Measurements from ENCODE around the gene CAMK2G.

Gene CAMK2G

DNA sequence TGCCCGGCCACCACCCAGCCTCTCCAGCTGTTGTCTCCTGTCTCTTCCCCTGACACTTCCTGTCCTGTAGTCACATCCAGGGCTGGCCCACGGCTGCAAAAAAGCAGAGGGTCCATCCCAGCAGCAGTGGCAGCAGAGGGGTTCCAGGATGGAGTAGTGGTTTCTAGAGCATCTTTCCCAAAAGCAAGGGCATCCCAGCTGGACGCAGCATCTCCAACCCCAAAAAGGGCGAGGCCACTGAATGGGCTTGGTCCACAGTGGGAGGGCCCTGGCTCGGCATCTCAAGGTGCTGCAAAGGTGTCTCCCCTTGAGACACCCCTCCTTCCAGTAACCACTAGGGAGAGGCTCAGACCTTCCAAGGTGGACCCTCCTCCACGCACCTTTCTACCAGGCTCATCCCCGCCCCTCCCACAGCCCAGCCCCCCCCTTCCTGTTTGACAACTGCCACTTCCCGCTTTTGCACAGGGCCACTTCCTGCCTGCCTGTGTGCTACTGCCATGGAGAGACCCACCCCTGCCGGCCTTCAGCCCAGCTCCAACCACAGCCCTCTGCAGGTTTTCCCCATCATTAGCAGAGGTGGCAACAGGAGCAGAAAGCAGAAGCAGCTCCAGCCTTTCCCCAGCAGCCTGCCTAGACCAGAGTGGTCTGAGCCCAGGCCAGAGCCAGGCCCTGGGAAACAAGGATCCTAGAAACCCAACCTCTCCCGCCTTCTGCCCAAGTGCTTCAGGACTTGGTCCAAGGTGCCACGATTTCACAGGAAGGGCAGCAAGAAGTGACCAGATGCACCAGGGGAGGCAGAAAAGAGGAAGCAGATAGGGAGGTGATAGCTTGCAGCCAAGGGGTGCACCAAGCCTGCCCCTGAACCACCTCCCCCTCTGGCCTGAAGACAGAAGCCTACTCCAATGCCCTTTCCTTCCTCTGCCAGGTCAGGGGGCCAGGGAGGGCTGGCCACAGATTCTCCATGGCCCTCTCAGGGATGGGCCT lies 8.6 kb downstream of the CAMK2G start:
- DNase-seq (ENCODE audit: extremely low spot score, insufficient read length, low read depth): no peak
- FAIRE-seq: peak; percentile 94

DNA sequence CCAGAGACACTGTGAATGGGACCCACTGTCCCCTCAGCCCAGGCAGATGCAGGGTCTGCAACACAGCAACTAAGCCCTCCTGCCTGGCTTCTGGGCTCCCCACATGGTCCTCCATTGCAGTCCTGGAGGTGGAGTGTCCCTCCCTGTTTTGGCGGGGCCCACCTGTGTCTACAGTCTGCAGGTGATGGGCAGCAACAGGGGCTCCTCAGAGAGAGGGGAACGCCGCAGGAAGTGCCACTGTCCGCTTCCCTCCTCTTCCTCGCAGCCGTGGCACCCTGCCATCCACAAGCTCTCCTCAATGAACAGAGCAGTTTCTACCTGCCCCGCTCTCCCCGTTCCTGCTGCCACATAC lies 9.3 kb downstream of the CAMK2G start:
- no peak for FAIRE-seq
- no peak for DNase-seq (ENCODE audit: extremely low spot score, insufficient read length, low read depth)

DNA sequence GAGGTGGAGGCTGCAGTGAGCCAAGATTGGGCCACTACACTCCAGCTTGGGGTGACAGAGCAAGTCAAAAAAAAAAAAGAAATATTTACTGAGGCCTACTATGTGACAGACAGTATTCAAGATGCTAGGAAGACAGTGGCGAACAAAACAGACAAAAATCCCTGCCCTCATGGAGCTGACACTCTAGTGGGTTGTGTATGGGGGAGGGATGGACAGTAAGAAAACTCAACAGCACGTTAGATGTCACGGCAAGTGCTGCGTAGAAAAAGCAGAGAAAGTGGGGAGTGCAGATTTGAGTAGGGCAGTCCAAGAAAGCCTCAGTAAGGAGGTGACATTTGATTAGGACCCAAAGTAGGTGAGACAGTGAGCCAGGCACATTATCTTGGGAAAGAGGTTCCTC lies 10.1 kb downstream of the CAMK2G start:
- DNase-seq (ENCODE audit: extremely low spot score, insufficient read length, low read depth): no peak
- no peak for FAIRE-seq

DNA sequence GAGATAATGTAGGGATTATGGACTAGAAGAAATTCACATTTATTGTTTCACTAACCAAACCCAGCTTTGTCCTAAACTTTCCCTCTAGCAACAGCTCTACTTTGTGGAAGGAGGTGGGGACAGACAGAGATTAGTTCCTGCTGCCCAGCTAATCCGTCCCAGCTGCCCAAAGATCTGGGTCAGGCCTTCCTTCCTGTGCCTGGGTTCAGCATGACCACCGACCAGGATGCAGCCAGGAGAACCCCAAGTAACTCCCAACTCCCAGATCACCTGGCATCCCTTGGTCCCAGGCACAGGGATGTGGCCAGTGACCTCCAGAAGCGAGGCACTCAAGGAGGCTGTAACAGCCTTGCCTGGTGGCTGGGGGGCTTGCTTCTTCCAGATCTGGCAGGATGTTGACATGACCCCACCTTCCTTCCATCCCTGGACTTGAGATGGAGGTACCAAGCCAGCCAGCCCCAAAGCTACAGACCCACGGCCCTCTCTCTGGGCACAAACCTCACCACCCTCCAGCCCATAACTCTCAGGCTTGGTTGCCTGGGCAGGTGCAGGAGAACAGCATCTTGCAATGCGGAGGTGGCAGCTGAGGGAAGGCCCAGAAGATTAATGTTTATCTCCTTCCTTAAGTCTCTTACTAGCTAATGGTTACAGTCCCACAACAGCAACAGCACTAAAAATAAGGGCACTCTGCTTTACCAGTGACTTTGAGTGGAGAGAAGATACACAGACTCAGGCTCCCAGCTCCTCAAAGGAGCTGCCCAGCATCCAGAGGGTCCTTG lies 11.1 kb downstream of the CAMK2G start:
- FAIRE-seq (no peak), DNase-seq (ENCODE audit: extremely low spot score, insufficient read length, low read depth) (no peak)

DNA sequence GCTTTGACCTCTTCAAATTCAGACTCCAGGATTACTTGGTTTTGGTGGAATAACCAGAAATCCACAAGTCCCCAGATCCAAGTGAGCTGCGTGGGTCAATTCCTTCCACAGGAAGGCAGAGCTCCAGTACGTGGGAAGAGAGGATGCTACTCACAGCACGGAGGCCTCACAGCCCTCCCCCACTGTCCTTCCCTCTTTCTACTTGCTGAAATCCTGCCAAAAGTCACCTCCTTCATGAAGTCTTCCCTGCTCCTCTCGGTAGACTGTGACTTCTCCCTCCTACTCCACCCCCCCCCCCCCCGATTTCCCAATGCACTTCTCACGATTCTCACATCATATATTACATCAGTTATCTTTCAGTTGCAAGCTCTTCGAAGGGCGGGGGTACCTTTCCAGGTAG lies 12.3 kb downstream of the CAMK2G start:
- no peak for DNase-seq (ENCODE audit: extremely low spot score, insufficient read length, low read depth)
- FAIRE-seq: no peak

DNA sequence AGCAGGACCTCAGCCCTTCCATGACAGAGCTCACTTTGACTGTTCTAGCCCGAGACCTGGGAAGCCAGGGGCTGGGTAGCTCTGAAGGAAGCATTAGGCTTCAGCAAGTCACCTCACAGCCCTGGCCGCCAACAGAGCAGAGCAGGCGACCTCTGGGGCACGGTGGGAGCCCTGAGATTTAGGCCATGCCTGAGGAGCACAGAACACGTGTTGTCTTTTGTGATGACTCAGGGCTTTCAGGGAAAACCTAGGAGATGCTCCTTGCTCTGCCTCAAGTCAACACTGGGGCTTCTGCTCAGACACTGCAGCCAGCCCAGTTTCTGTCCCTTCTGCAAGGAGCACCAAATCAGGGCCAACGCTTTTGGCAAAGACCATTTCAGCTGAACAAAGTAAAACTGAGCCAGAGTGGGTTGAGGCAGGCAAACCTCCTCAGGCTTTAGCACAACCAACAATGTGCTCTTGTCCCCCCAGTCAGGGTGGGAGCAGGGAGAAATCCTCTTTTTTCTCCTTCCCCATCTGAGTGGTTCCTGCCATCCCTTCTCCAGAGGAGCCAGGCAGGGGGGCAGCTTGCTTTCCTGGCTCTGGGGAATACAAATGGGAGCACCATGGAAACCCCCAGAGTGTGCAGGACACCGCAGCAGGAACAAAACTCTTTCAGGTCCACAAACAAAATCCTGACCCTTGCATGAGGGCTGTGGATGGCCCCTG lies 14.4 kb downstream of the CAMK2G start:
- DNase-seq (ENCODE audit: extremely low spot score, insufficient read length, low read depth) (no peak), FAIRE-seq (no peak)

DNA sequence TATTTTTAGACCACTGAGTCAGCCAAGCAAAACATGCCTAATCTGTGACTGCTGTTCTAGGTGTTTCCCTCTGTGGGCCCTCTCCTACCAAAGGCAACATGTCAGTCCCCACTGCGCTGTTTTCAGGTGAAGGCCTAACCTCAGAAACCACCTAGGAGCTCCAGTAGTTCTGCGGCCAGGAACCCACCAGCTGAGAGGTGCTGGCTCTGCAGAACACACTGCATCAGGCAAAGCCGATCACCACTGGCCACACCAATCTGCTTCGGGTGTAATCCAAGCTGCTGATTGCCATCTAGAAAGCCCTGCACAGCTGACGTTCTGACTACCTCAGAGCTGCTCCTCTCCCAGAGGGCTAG lies 14.9 kb downstream of the CAMK2G start:
- FAIRE-seq (no peak), DNase-seq (ENCODE audit: extremely low spot score, insufficient read length, low read depth) (no peak)

DNA sequence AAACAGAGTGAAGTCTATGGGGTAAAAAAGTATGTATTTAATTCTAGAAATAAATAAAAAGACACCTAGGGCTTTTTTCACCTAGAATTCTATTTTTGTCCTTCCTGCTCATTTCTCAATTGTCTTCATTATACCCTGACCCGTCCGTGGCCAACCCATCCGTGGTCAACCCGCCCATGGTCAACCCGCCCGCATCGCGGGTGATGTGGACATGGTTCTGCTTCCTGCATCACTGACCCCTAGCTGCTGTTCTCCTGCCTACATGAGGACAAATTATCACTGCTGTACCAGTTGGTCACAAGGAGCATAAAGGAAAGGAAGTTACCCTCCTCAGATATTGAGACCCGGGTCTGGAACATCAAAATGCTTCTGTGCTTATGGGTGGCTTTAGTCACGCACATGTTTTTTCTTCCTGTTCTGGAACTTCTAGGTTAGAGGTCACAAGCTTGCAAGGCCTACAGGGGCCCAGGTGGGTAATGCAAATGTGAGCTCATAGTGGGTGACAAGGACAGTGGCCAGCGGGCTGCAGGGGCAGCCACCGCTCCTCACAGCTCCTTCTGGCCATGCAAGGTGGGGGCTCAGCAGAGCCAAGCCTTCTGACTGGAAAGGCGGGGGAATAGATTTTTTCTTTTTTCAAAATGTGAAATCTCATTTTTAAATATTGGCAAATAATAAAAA lies 15.5 kb downstream of the CAMK2G start:
- DNase-seq (ENCODE audit: extremely low spot score, insufficient read length, low read depth): no peak
- FAIRE-seq: no peak

DNA sequence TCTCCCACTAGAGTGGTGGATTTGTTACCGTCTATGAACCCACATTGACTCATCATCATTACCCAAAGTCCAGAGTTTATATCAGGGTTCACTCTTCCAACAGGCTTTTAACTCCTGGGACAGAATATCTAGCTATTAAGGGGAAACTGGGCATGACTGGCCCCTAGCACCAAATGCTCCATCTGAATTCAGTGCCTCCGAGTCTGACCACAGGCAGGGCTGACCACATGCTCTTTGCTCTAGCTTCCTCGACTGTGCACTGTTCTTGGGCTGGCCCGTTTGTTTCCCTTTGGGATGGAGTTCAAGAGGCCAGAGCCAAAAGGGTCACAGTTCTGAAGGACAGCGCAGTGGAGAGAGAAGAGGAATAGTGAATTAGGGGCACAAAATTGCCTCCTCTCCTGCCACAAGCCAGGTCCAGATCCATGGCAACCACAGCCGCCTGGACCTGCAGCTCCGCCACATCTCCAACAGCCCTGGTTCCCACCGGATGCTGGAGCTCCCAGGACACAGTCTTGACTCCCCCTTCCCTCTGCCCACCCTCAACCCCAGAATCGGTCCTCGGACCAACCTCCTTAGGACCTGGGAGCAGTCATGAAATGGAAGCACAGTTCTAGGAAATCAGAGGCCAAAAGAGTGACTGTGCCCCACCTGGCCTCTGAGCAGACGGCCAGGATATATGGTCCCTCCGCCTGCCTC lies 16.2 kb downstream of the CAMK2G start:
- DNase-seq (ENCODE audit: extremely low spot score, insufficient read length, low read depth) (no peak), FAIRE-seq (no peak)

DNA sequence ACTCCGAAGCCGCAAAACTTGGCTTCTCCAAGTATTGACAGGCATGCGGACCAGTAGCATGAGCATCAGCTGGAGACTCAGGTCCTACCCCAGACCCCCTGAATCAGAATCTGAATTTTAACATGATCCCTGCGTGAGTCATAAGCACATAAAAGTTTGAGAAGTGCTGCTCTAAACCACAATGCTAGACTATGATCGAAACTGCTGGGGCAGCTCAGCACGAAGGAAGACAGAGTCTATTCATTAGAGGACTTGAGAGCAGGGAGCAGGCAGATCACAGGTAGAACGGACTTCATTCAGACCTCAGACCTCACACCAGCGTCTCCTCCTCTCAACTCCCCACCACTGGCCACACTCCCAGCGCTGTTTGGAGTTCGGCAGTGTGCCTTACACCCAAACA lies 16.9 kb downstream of the CAMK2G start:
- FAIRE-seq (no peak), DNase-seq (ENCODE audit: extremely low spot score, insufficient read length, low read depth) (no peak)

DNA sequence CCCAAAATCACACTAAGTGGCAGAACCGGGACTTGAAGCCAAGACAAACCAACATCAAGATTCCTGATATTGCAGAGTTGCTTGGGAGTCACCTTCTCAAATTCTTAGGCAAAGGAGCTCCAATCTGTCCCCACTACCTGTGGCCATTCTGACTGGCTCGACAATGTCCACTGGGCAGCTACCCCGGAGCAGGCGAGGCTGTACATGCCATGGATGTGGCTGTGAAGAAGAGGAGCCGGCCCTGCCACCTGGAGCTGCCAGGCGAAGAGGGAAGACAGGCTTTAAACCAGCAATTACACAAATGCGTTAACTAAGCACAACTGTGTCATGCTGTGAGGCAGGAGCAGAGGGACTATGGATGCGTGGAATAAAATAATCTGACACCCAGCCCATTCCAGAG lies 18.1 kb downstream of the CAMK2G start:
- DNase-seq (ENCODE audit: extremely low spot score, insufficient read length, low read depth) (no peak), FAIRE-seq (no peak)

DNA sequence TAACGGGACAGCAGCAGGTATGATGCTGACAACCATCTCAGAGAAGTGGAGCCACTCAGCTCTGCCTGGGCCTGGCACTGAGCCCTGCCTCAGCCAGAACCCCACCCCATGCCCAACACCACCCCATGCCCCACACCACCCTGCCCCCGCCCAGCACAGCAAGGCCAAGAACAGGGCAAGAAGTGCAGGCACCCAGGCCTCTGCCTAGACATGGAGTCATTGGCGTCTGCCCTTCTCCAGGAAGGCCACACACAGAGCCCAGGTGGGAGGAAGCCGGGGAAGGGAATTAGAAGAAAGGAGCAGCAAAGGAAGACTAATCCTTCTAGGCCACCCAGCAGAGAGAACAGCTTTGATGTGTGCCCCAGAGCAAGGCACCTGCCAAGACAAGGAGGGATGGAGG lies 18.9 kb downstream of the CAMK2G start:
- DNase-seq (ENCODE audit: extremely low spot score, insufficient read length, low read depth) (no peak), FAIRE-seq (no peak)

DNA sequence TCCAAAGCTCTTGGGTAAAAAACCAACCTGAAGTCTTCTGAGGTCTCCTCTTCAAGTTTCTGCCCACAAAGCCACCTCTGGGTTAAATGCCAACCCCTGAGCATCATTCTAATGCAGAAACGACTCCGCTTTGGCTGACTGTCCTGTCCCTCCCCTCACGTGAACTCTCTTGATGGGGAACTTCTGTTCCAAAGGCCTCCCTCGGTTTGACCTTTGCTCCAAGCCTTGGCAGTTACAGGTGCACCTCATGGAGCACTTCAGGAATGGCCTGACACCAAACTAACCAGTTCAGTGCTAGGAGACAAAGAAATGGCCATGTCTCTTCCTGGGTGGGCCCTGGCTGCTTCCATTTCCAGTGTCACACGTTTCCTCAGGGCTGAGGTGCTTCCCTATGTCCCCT lies 20.0 kb downstream of the CAMK2G start:
- no peak for DNase-seq (ENCODE audit: extremely low spot score, insufficient read length, low read depth)
- FAIRE-seq: no peak

DNA sequence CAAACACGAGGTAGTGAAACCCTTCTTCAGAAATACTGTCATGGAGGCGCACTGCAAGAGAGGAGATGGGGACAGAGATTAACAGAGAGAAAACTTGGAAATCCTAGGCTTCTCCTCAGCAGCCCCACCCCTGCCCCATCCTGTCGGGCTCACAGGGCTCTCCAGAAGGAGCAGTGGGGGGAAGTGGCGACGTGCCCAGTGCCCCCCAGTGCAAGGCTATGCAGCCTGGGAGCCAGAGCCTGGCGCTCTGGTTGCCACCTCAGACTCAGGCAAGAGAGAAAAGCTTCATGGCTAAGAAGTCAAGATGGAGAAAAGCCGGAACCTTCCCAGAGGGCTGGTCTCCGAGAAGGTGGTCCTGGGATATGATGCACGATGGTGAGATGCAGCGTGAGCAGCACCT lies 21.2 kb downstream of the CAMK2G start:
- FAIRE-seq (no peak), DNase-seq (ENCODE audit: extremely low spot score, insufficient read length, low read depth) (no peak)

DNA sequence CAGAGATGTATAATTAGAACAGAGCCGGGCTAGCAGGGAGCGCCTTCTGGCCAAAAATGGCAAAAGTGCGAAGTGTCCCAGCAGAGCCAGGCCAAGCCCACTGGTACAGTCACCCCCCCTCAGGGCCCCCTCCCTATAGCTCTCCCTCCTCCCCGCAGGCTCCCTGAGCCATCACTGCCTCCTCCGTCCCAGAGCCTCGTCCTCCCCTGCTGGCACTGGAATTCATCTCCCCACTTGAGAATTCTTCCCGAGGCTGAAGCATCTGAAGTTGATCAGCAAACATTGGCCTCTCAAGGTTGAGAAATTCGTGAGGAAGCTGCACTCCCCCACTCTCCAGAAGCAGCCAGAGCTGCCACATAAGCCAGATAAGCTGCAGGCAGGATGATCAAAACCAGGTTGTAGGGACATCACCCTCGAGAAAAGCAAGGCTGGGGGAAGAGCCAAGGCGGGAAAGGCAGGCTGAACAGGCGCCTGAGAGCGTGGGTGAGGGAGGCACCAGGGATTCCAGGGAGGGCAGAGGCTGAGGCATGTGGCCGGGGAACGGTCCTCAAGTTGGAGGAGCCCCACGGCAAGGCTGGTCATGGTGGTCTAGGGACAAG lies 23.4 kb downstream of the CAMK2G start:
- no peak for DNase-seq (ENCODE audit: extremely low spot score, insufficient read length, low read depth)
- no peak for FAIRE-seq

DNA sequence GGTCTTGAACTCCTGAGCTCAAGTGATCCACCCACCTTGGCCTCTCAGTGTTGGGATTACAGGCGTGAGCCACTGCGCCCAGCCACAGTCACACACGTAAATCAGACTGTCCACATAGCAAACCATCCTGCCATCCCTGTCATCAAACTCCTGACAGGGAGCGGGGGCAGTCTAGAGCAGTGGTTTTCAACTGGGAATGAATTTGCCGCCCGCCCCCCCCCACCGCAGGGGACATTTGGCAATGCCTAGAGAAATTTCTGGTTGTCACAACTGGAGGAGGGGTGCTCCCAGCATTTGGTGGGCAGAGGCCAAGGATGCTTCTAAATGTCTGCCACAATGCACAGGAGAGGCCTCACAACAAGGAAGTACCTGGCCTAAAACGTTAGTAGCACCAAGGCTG lies 24.1 kb downstream of the CAMK2G start:
- DNase-seq (ENCODE audit: extremely low spot score, insufficient read length, low read depth): no peak
- no peak for FAIRE-seq

DNA sequence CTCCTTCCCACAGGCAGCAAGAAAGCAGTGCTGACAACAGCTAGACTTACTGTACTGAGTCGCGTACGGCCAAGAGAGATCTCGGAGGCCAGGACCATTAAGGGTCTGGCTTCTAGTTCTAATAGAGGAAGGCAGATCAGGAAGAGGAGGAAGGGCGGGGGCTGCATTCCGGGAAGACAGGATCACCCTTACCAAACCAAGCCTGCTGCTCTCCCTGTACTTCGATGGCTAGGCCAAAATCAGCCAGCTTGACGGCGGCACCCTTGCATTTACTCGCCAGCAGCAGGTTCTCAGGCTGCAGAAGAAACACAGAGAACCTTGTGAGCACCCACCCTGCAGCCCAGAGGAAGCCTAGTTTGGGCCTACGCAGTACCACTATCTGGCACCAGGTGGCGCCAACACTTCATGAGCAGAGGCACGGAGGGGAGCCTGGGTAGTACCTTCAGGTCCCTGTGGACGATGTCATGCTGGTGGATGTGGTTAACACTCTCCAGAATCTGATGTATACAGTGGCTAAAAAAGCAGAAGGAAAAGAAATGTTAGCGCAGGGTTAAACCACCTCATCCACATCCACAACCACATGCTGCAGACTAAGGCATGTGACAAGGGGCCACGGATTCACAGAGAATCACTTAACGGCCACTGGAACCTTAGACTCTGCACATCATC lies 25.4 kb downstream of the CAMK2G start:
- FAIRE-seq (peak; percentile 99), DNase-seq (ENCODE audit: extremely low spot score, insufficient read length, low read depth) (peak; percentile 91)

DNA sequence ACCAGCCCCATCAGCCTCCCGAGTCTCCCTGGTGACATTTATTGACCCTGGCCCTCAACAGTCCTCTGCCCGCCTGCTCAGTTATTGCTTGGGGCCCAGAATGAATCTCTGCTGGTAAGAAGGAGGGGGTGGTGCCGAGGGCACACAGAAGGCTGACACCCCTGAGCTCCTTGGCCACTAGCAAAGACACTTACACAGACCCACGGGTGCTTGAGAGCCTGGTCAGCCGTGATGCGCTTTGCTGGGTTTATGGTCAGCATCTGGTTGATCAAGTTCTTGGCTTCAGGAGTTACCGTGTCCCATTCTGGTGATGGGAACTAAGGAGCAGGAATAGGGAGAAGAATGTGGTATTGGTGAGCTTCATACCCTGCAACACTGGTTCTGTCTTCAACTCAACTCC lies 27.3 kb downstream of the CAMK2G start:
- DNase-seq (ENCODE audit: extremely low spot score, insufficient read length, low read depth): no peak
- FAIRE-seq: no peak

DNA sequence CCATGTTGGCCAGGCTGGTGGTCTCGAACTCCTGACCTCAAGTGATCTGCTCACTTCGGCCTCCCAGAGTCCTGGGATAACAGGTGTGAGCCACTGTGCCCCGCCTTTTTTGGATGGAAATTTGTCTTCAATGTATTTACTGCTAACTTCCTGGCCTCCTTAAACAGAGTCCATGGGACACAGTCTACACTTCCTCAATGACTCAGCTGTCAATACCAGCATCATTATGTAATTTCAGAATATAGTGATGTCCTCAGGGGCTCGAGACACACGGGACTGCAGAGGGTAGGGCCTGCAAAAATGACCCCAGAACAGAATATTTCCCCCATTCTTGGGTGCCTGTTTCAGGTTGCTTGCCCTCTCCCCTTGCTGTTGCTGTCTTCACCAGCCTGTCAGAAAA lies 31.1 kb downstream of the CAMK2G start:
- DNase-seq (ENCODE audit: extremely low spot score, insufficient read length, low read depth) (no peak), FAIRE-seq (no peak)
